HepG2 (cell line): Measurements from ENCODE around the gene RNF123. TPM values are rescaled to one million over a fixed set of nuclear protein-coding genes. Genes with fewer than 3 reads are reported as not detected.

ENCODE experiments used
- DMAP1 ChIP-seq: IDR thresholded peaks from 2 replicates; pipeline ENCODE4 v1.6.1; 2016
- FOXA3 ChIP-seq: IDR thresholded peaks from 2 replicates; pipeline ENCODE4 v1.6.1; 2016; ENCODE audit warnings: missing genetic modification reagents, missing compliant biosample characterization
- HOXA7 ChIP-seq: sonication (generic); formaldehyde crosslinking; IDR thresholded peaks from 2 replicates; pipeline ENCODE4 v1.8.1; 2022; ENCODE audit warnings: mild to moderate bottlenecking, missing genetic modification reagents, moderate library complexity
- JARID2 ChIP-seq: sonication (generic); formaldehyde crosslinking; IDR thresholded peaks from 2 replicates; pipeline ENCODE4 v1.8.1; 2023; ENCODE audit warnings: missing genetic modification reagents, inconsistent platforms; ENCODE audit not compliant: insufficient replicate concordance
- MTA3 ChIP-seq: sonication (generic); formaldehyde crosslinking; IDR thresholded peaks from 2 replicates; pipeline ENCODE4 v1.4.0; 2020; ENCODE audit warnings: missing genetic modification reagents
- MZF1 ChIP-seq: sonication (generic); formaldehyde crosslinking; IDR thresholded peaks from 2 replicates; pipeline ENCODE4 v1.8.1; 2023; ENCODE audit warnings: mild to moderate bottlenecking, missing genetic modification reagents, borderline replicate concordance
- NCOA2 ChIP-seq: sonication (generic); formaldehyde crosslinking; IDR thresholded peaks from 2 replicates; pipeline ENCODE4 v1.8.0; 2022; ENCODE audit warnings: inconsistent platforms
- NFKB2 ChIP-seq: sonication (generic); formaldehyde crosslinking; IDR thresholded peaks from 2 replicates; pipeline ENCODE4 v1.4.0; 2020; ENCODE audit warnings: missing genetic modification reagents, borderline replicate concordance
- NFKBIZ ChIP-seq: IDR thresholded peaks from 2 replicates; pipeline ENCODE4 v1.6.1; 2018; ENCODE audit warnings: missing genetic modification reagents, missing compliant biosample characterization
- REXO4 ChIP-seq: sonication (generic); formaldehyde crosslinking; IDR thresholded peaks from 2 replicates; pipeline ENCODE4 v1.8.0; 2022; ENCODE audit warnings: missing genetic modification reagents, mild to moderate bottlenecking, borderline replicate concordance
- SRSF4 ChIP-seq: fragments of 200-400 bp; formaldehyde crosslinking; IDR thresholded peaks from one replicate; pipeline ENCODE4 v1.6.1; 2018; ENCODE audit warnings: mild to moderate bottlenecking, low read depth, low read length, moderate library complexity; ENCODE audit not compliant: poor library complexity, severe bottlenecking
- THAP11 ChIP-seq: IDR thresholded peaks from 2 replicates; pipeline ENCODE4 v1.6.1; 2016; ENCODE audit warnings: missing biosample characterization, missing genetic modification reagents
- TOPORS ChIP-seq: sonication (generic); formaldehyde crosslinking; IDR thresholded peaks from 2 replicates; pipeline ENCODE4 v1.8.0; 2023; ENCODE audit warnings: mild to moderate bottlenecking, missing genetic modification reagents
- TP53 ChIP-seq: sonication (generic); formaldehyde crosslinking; conservative IDR thresholded peaks from 2 replicates; pipeline ENCODE4 v1.4.0; 2020; ENCODE audit warnings: missing genetic modification reagents
- TSC22D2 ChIP-seq: sonication (generic); formaldehyde crosslinking; IDR thresholded peaks from 2 replicates; pipeline ENCODE4 v1.5.1; 2020; ENCODE audit warnings: missing genetic modification reagents, mild to moderate bottlenecking, borderline replicate concordance
- U2AF1 ChIP-seq: fragments of 200-400 bp; formaldehyde crosslinking; optimal IDR thresholded peaks from 2 replicates; pipeline ENCODE3; 2017; ENCODE audit warnings: mild to moderate bottlenecking, low read depth, low read length
- WIZ ChIP-seq: sonication (generic); formaldehyde crosslinking; IDR thresholded peaks from 2 replicates; pipeline ENCODE4 v1.5.1; 2020; ENCODE audit warnings: mild to moderate bottlenecking, missing genetic modification reagents
- YEATS4 ChIP-seq: sonication (generic); formaldehyde crosslinking; IDR thresholded peaks from 2 replicates; pipeline ENCODE4 v1.4.0; 2020; ENCODE audit warnings: missing genetic modification reagents, borderline replicate concordance
- ZBTB42 ChIP-seq: sonication (generic); formaldehyde crosslinking; IDR thresholded peaks from 2 replicates; pipeline ENCODE4 v1.5.0; 2020; ENCODE audit warnings: mild to moderate bottlenecking, missing genetic modification reagents
- ZNF329 ChIP-seq: sonication (generic); formaldehyde crosslinking; IDR thresholded peaks from 2 replicates; pipeline ENCODE4 v1.9.0; 2021; ENCODE audit warnings: low read depth, mild to moderate bottlenecking, missing genetic modification reagents
- ZNF337 ChIP-seq: sonication (generic); formaldehyde crosslinking; IDR thresholded peaks from 2 replicates; pipeline ENCODE4 v1.5.1; 2020; ENCODE audit warnings: missing genetic modification reagents, low read depth, mild to moderate bottlenecking, borderline replicate concordance
- ZNF549 ChIP-seq: sonication (generic); formaldehyde crosslinking; IDR thresholded peaks from 2 replicates; pipeline ENCODE4 v1.5.0; 2020; ENCODE audit warnings: missing genetic modification reagents
- ZNF557 ChIP-seq: sonication (generic); formaldehyde crosslinking; IDR thresholded peaks from 2 replicates; pipeline ENCODE4 v1.4.0; 2020; ENCODE audit warnings: missing genetic modification reagents
- ZNF652 ChIP-seq: IDR thresholded peaks from 2 replicates; pipeline ENCODE4 v1.6.1; 2016; ENCODE audit warnings: low read depth, borderline replicate concordance
- ZNF891 ChIP-seq: sonication (generic); formaldehyde crosslinking; IDR thresholded peaks from 2 replicates; pipeline ENCODE4 v1.5.0; 2020; ENCODE audit warnings: mild to moderate bottlenecking, missing genetic modification reagents
- polyA plus RNA-seq, 8 experiments: library from polyadenylated mRNA; depleted of rRNA in 3 of 8; stranded (reverse) in 7 of 8; unstranded in 1 of 8; fragments of >200 nt; fragmentation: Illumina TruSeq in 4 of 8; extraction: Trizol in 4 of 8; gene quantifications; 2 replicates each; pipeline versions ENCODE4 v1.2.1 to v1.2.3, GENCODE V29; 2011 to 2016; ENCODE audit warnings: low read depth in 4 of 8, missing spikeins in 1 of 8, mixed read lengths in 1 of 8; ENCODE audit not compliant: insufficient read depth in 1 of 8
- total RNA-seq, 5 experiments: library from RNA; depleted of rRNA; stranded (reverse); fragments of >200 nt; fragmentation: Illumina TruSeq; extraction: Trizol; gene quantifications; 2 replicates each; pipeline ENCODE4 v1.2.3, GENCODE V29; 2016; ENCODE audit warnings: low read depth in 1 of 5
- TF ChIP-seq, protein P1 (sequence below): IDR thresholded peaks from 2 replicates; pipeline ENCODE4 v1.4.0; 2020; ENCODE audit warnings: mild to moderate bottlenecking, missing genetic modification reagents
- TF ChIP-seq, protein P2 (sequence below): sonication (generic); formaldehyde crosslinking; IDR thresholded peaks from 2 replicates; pipeline ENCODE4 v1.4.0; 2020; ENCODE audit warnings: mild to moderate bottlenecking, missing genetic modification reagents

RNF123 gene
- total and polyA plus RNA-seq, 2 of the 13 experiments (the other 11 are each of a cell fraction or from before 2014, with no cell fraction given) = 29.9 to 82.2 TPM

DNA sequence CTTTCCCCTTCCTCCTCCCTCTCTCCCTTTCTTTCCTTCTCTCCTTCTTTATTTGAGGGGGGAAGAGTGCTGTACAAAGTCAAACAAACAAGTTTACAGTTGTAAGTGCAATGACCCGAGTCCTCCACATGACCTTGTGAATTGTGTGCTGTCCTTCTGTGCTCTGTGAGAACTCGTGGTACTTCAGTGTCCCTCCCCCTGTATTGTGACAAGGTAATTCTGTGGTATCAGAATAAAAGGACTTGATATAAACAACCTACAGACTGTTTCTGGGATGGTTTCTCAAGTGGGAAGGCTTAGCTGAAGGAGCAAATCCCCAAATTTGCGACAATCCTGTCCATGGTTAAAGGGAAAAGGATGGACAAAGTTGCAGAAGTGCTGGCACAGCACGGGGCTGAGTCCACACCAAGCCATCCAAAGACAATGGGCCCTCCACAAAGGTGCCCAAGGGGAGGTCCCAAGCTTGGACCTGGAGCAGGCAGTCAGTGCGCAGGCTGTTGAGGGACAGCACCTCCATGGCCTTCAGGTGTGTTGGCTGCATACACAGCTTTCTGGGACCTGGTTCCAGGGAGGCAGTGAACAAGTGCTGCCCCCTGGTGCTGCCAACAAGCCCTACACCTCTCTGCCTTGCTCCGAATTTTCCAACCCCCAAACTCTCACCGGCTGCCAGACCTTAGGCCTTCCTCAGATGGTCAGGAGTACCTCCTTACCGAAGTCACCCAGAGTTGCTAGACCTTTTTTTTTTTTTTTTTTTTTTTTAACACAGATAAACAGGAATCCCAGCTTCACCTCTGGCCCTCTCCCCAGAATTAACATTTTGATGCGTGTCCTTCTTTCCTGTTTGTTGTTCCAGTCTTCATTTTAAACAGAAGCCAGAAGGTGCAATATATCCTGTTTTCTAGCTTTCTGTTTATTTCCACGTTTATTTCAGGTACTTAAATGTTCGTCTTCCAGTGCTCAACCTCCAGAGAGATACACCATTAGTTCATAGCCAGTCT, 17.8 kb upstream of the RNF123 start (continued):
- TF ChIP-seq ZNF891 (CRISPR knock-in tag) (0 out of 2 replicates have a peak, but pooled peaks have one; percentile 21), ZNF549 (CRISPR knock-in tag) (no peak), TOPORS (no peak; the same call in 1 of the 2 replicates), U2AF1 (no peak), NFKB2 (CRISPR knock-in tag) (peak; percentile 33; the same call in 1 of the 2 replicates), MZF1 (no peak), FOXA3 (CRISPR knock-in tag) (peak; percentile 86), ZNF337 (no peak), REXO4 (no peak), NFKBIZ (CRISPR knock-in tag) (0 out of 2 replicates have a peak, but pooled peaks have one; percentile 37), TP53 (no peak), DMAP1 (CRISPR knock-in tag) (peak; percentile 67; the same call in 1 of the 2 replicates), ZNF329 (CRISPR knock-in tag) (no peak), JARID2 (CRISPR knock-in tag) (no peak), YEATS4 (CRISPR knock-in tag) (peak; percentile 24; the same call in 1 of the 2 replicates), WIZ (CRISPR knock-in tag) (no peak), MTA3 (CRISPR knock-in tag) (no peak), ZNF652 (CRISPR knock-in tag) (no peak), SRSF4 (no peak), NCOA2 (CRISPR knock-in tag) (peak; percentile 77), TSC22D2 (CRISPR knock-in tag) (no peak), HOXA7 (CRISPR knock-in tag) (no peak), ZBTB42 (no peak), ZNF557 (CRISPR knock-in tag) (no peak), THAP11 (CRISPR knock-in tag) (0 out of 2 replicates have a peak, but pooled peaks have one; percentile 38)
- TF ChIP-seq, protein P1, sequence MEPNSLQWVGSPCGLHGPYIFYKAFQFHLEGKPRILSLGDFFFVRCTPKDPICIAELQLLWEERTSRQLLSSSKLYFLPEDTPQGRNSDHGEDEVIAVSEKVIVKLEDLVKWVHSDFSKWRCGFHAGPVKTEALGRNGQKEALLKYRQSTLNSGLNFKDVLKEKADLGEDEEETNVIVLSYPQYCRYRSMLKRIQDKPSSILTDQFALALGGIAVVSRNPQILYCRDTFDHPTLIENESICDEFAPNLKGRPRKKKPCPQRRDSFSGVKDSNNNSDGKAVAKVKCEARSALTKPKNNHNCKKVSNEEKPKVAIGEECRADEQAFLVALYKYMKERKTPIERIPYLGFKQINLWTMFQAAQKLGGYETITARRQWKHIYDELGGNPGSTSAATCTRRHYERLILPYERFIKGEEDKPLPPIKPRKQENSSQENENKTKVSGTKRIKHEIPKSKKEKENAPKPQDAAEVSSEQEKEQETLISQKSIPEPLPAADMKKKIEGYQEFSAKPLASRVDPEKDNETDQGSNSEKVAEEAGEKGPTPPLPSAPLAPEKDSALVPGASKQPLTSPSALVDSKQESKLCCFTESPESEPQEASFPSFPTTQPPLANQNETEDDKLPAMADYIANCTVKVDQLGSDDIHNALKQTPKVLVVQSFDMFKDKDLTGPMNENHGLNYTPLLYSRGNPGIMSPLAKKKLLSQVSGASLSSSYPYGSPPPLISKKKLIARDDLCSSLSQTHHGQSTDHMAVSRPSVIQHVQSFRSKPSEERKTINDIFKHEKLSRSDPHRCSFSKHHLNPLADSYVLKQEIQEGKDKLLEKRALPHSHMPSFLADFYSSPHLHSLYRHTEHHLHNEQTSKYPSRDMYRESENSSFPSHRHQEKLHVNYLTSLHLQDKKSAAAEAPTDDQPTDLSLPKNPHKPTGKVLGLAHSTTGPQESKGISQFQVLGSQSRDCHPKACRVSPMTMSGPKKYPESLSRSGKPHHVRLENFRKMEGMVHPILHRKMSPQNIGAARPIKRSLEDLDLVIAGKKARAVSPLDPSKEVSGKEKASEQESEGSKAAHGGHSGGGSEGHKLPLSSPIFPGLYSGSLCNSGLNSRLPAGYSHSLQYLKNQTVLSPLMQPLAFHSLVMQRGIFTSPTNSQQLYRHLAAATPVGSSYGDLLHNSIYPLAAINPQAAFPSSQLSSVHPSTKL (CRISPR knock-in tag) = peak; percentile 28; the same call in 1 of the 2 replicates
- TF ChIP-seq, protein P2, sequence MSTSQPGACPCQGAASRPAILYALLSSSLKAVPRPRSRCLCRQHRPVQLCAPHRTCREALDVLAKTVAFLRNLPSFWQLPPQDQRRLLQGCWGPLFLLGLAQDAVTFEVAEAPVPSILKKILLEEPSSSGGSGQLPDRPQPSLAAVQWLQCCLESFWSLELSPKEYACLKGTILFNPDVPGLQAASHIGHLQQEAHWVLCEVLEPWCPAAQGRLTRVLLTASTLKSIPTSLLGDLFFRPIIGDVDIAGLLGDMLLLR = no peak
